Neural progenitor cell (in vitro differentiated cells): ENCODE results near the gene DENND2A.

Source experiments
- EZH2 ChIP-seq: fragments of 200-600 bp; sonication (generic); IDR thresholded peaks from 2 replicates; pipeline ENCODE4 v1.6.1; 2017; ENCODE audit warnings: antibody characterized with exemption, mild to moderate bottlenecking, moderate library complexity
- EZH2phosphoT487 ChIP-seq: fragments of 200-600 bp; sonication (generic); IDR thresholded peaks from 2 replicates; pipeline ENCODE4 v1.6.1; 2017; ENCODE audit warnings: antibody characterized with exemption
- TF ChIP-seq, protein P1 (sequence below): fragments of 200-600 bp; sonication (generic); IDR thresholded peaks from 2 replicates; pipeline ENCODE4 v1.5.1; 2017; ENCODE audit warnings: antibody characterized with exemption, mild to moderate bottlenecking

DNA sequence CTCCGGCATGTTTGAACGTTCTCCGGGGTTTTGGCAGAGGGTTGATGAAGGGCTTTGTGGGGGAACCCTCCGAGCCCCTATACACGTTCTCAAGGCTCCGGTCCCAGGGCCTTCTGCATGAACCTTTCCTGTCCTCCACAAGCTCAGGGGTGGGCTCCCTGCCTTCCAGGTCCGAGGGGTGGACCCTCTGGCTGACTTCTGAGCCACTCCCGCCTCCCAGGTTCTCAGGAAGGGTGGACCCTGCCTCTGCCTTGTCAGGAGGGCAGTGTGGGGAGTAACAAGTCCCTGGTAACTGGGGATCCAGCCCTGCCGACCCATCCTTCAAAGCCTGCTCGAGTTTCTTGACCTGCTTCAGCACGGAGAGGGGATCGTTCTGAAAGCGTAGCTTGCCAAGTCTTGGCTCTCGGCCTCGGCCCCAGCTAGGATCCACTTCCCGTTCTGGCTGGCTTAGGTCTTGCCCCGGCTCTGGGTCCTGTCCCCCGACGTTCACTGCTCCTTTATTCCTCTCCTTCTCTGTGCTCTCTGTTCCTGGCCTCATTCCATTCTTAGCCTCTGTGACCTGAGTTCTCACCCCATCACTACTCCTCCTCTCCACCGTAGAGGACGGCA, 38.9 kb downstream of the DENND2A start:
- TF ChIP-seq, protein P1, sequence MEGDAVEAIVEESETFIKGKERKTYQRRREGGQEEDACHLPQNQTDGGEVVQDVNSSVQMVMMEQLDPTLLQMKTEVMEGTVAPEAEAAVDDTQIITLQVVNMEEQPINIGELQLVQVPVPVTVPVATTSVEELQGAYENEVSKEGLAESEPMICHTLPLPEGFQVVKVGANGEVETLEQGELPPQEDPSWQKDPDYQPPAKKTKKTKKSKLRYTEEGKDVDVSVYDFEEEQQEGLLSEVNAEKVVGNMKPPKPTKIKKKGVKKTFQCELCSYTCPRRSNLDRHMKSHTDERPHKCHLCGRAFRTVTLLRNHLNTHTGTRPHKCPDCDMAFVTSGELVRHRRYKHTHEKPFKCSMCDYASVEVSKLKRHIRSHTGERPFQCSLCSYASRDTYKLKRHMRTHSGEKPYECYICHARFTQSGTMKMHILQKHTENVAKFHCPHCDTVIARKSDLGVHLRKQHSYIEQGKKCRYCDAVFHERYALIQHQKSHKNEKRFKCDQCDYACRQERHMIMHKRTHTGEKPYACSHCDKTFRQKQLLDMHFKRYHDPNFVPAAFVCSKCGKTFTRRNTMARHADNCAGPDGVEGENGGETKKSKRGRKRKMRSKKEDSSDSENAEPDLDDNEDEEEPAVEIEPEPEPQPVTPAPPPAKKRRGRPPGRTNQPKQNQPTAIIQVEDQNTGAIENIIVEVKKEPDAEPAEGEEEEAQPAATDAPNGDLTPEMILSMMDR, result no peak
- TF ChIP-seq EZH2, result no peak
- TF ChIP-seq EZH2phosphoT487, result no peak
